Measurements from ENCODE around the gene POC1B. TPM values are rescaled to one million over a fixed set of nuclear protein-coding genes. Genes with fewer than 3 reads are reported as not detected.

POC1B gene
- total RNA-seq, 1 donor from 2014 or later, result 6.8 TPM

GRCh38 chr12:89417246-89417977 lies 108.4 kb downstream of the POC1B start:
- peak; percentile 58 for ATAC-seq

GRCh38 chr12:89416049-89416792 lies 109.6 kb downstream of the POC1B start:
- no peak for ATAC-seq

GRCh38 chr12:89414851-89415250 lies 111.0 kb downstream of the POC1B start:
- ATAC-seq, result no peak

- peak; percentile 88 for ATAC-seq
Observed at GRCh38 chr12:89414322-89414721, 111.5 kb downstream of the POC1B start.

GRCh38 chr12:89413234-89413633 lies 112.6 kb downstream of the POC1B start:
- ATAC-seq, result no peak

GRCh38 chr12:89412665-89413064 lies 113.2 kb downstream of the POC1B start:
- no peak for ATAC-seq

GRCh38 chr12:89411846-89412245 lies 114.0 kb downstream of the POC1B start:
- ATAC-seq, result no peak

- no peak for ATAC-seq
Observed at GRCh38 chr12:89411234-89411633, 114.6 kb downstream of the POC1B start.

GRCh38 chr12:89405626-89406345 lies 120.1 kb downstream of the POC1B start:
- no peak for ATAC-seq

GRCh38 chr12:89401433-89402058 lies 124.3 kb downstream of the POC1B start:
- no peak for ATAC-seq

GRCh38 chr12:89400415-89400814 lies 125.4 kb downstream of the POC1B start:
- peak; percentile 67 for ATAC-seq

- no peak for ATAC-seq
Observed at GRCh38 chr12:89395712-89396111, 130.1 kb downstream of the POC1B start.

- ATAC-seq, result no peak
Observed at GRCh38 chr12:89393551-89394121, 132.2 kb downstream of the POC1B start.

- ATAC-seq, result no peak
Observed at GRCh38 chr12:89392391-89392790, 133.5 kb downstream of the POC1B start.

GRCh38 chr12:89391726-89392336 lies 134.0 kb downstream of the POC1B start:
- ATAC-seq, result no peak

- ATAC-seq, result peak; percentile 67
Observed at GRCh38 chr12:89390802-89391673, 134.8 kb downstream of the POC1B start.

GRCh38 chr12:89389755-89390661 lies 135.8 kb downstream of the POC1B start:
- peak; percentile 54 for ATAC-seq

- no peak for ATAC-seq
Observed at GRCh38 chr12:89386138-89386537, 139.7 kb downstream of the POC1B start.

- ATAC-seq, result peak; percentile 57
Observed at GRCh38 chr12:89384807-89385206, 141.0 kb downstream of the POC1B start.
